ENCODE results near the gene UBASH3A.

Gene UBASH3A

DNA sequence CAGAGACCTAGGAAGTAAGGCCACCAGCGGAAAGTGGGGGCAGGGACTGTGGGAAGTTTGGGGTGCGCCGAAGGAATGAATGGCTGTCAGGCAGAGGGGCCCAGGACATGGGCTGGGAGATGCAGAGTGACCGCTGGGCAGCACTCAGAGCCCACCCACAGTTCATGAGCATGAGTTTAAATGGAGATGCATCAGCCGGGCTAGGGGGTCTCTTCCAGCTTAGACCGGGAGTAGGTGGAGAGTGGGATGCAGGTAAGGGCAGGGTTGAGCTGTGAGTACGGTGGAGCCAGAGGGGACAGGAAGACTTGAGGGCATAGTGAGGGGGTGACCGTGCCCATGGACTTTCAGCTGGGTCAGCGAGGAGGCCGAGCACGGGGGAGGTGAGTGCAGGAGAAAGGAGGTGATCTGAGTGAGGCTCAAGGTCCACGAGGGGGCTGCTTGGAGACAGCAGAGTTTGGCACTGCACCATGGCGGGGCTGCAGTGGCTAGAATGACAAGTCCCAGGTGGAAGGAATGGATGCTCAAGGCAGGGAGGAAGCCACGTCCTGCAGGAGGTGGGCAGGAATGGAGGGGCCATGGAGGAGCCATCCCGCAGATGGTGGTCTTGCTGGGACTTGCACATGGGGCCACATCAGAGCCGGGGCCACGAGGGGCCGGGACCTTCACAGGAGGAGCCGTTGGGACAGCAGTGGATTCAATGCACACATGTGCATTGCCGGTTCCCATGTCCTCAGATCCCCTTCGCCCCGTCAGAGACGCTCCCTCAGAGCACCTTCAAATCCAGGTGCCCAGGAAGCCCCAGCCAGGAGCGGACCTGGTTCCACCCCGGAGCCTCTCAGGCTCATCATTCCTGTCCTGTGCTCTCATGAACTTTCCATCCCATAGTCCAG, 34.9 kb downstream of the UBASH3A start:
- no peak for DNase-seq (ENCODE audit: low read depth)
- TF ChIP-seq, protein P1, sequence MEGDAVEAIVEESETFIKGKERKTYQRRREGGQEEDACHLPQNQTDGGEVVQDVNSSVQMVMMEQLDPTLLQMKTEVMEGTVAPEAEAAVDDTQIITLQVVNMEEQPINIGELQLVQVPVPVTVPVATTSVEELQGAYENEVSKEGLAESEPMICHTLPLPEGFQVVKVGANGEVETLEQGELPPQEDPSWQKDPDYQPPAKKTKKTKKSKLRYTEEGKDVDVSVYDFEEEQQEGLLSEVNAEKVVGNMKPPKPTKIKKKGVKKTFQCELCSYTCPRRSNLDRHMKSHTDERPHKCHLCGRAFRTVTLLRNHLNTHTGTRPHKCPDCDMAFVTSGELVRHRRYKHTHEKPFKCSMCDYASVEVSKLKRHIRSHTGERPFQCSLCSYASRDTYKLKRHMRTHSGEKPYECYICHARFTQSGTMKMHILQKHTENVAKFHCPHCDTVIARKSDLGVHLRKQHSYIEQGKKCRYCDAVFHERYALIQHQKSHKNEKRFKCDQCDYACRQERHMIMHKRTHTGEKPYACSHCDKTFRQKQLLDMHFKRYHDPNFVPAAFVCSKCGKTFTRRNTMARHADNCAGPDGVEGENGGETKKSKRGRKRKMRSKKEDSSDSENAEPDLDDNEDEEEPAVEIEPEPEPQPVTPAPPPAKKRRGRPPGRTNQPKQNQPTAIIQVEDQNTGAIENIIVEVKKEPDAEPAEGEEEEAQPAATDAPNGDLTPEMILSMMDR (IDR thresholded peaks at IDR 0.05; ENCODE audit: control insufficient read depth, insufficient read depth, low read depth, low read length, missing control alignments), result no peak
- H3K4me3 ChIP-seq (ENCODE audit: control insufficient read depth, low read depth, low read length), result no peak overlapping the region

GRCh38 chr21:42439284-42440186, 35.8 kb downstream of the UBASH3A start:
- no peak for DNase-seq (ENCODE audit: low read depth)
- no peak overlapping the region for H3K4me3 ChIP-seq (ENCODE audit: control insufficient read depth, low read depth, low read length)
- TF ChIP-seq, protein P1 (IDR thresholded peaks at IDR 0.05; ENCODE audit: control insufficient read depth, insufficient read depth, low read depth, low read length, missing control alignments), result no peak

- TF ChIP-seq, protein P1 (IDR thresholded peaks at IDR 0.05; ENCODE audit: control insufficient read depth, insufficient read depth, low read depth, low read length, missing control alignments), result no peak
- no peak overlapping the region for H3K4me3 ChIP-seq (ENCODE audit: control insufficient read depth, low read depth, low read length)
- DNase-seq (ENCODE audit: low read depth), result no peak
These were observed 36.6 kb downstream of the UBASH3A start for GRCh38 chr21:42440187-42440792.

DNA sequence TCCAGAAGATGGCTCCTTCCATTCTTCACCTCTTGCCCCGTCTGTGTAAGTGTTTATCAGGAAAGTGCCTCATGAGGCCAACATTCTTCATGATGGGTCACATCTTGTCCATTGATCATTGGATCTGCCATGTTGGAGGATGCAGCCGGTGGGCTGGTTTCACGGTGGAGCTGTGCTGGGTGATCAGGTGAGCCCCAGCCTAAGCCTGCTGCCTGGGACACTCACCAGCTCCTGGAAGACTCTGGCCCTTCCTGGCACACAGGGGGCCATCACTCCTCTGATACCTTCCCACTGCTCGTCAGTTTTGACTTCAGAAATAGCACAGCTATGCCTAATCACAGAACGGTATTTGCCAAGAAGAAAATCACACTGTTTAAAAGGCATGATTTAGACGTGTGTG, 38.3 kb downstream of the UBASH3A start:
- H3K4me3 ChIP-seq (ENCODE audit: control insufficient read depth, low read depth, low read length), result no peak overlapping the region
- no peak for DNase-seq (ENCODE audit: low read depth)
- TF ChIP-seq, protein P1 (IDR thresholded peaks at IDR 0.05; ENCODE audit: control insufficient read depth, insufficient read depth, low read depth, low read length, missing control alignments), result no peak

DNA sequence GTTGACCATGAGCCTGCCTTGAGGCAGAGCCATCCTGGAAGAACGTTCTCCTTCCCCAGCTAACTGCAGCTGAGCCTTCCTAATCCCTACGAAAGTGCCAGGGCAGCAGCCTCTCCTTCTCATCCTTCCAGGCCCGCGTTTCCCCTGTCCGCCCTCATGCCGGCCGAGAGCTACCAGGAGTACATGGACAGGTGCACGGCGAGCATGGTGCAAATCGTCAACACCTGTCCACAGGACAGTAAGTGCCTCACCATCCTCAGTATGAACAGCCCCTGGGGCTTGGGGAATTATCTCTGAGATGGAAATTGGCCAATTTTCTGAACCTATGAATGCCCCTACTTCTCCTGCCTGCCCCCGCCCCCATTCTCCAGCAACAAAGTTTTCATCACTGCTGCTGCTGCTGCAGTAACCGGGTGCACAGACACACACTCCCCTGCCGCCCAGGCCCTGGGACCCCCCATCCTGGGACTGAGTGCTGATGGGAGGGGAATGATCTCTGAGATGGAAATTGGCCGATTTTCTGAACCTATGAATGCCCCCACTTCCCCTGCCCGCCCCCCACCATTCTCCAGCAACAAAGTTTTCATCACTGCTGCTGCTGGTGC, 39.6 kb downstream of the UBASH3A start:
- no peak overlapping the region for H3K4me3 ChIP-seq (ENCODE audit: control insufficient read depth, low read depth, low read length)
- no peak for DNase-seq (ENCODE audit: low read depth)
- TF ChIP-seq, protein P1 (IDR thresholded peaks at IDR 0.05; ENCODE audit: control insufficient read depth, insufficient read depth, low read depth, low read length, missing control alignments), result no peak
